ENCODE results near the gene MED9.

DNA sequence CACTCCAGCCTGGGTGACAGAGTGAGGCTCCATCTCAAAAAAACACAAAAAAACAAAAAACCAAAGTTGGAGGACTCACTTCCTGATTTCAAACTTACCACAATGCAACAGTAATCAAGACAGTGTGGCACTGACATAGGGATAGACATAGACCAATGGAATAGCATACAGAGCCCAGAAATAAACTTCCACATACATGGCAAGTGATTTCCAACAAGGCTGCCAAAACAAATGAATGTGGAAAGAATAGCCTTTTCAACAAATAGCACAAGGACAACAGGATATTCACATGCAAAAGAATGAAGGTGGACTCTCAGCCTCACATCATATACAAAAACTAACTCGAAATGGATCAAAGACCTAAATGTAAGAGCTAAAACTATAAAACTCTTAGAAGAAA, 56.2 kb downstream of the MED9 start:
- TF ChIP-seq EZH2phosphoT487 (IDR thresholded peaks at IDR 0.05; ENCODE audit: borderline replicate concordance, low read length): no peak
- TF ChIP-seq CTCF (IDR thresholded peaks at IDR 0.05; ENCODE audit: low read depth, low read length, poor library complexity, severe bottlenecking): no peak
